Progenitor cell of endocrine pancreas (in vitro differentiated cells): ENCODE data around the gene RNF5. TPM values are rescaled to one million over a fixed set of nuclear protein-coding genes. Genes with fewer than 3 reads are reported as not detected.

Experiments used
- DNase-seq: peaks from one replicate; pipeline ENCODE4 v3.0.0; 2021; ENCODE audit warnings: low spot score; ENCODE audit not compliant: unreplicated experiment
- H3K27ac Mint-ChIP-seq: 2 replicates; pipeline ENCODE4 v1.8.0; 2021; ENCODE audit warnings: mild to moderate bottlenecking, moderate library complexity, mixed read lengths
- H3K27me3 Mint-ChIP-seq: 2 replicates; pipeline ENCODE4 v1.8.0; 2021; ENCODE audit warnings: mixed read lengths
- H3K36me3 Mint-ChIP-seq: 2 replicates; pipeline ENCODE4 v1.8.0; 2022; ENCODE audit warnings: mixed read lengths; ENCODE audit not compliant: insufficient read depth
- H3K4me1 Mint-ChIP-seq: 2 replicates; pipeline ENCODE4 v1.8.0; 2021; ENCODE audit warnings: low read depth, mixed read lengths
- H3K4me3 Mint-ChIP-seq: 2 replicates; pipeline ENCODE4 v1.8.0; 2021; ENCODE audit warnings: low read depth, mild to moderate bottlenecking, moderate library complexity, mixed read lengths
- H3K9me3 Mint-ChIP-seq: 2 replicates; pipeline ENCODE4 v1.8.0; 2021; ENCODE audit warnings: low read depth, mixed read lengths
- CTCF ChIP-seq: fragments of 200-600 bp; sonication (generic); IDR thresholded peaks from one replicate; pipeline ENCODE4 v1.5.0; 2021; ENCODE audit warnings: antibody characterized with exemption, mild to moderate bottlenecking; ENCODE audit not compliant: unreplicated experiment
- total RNA-seq: library from RNA; stranded (reverse); gene quantifications from 2 replicates; pipeline ENCODE4 v1.2.1, GENCODE V29; 2021

The RNF5 gene
- total RNA-seq, 1 donor from 2014 or later: 92.2 TPM

GRCh38 chr6:32198866-32199265, 20.7 kb downstream of the RNF5 start:
- Mint-ChIP-seq H3K36me3 (no peaks in the 10 kb centered on the region), H3K27ac (no peak overlapping the region), H3K4me1 (peaks cover 12% of the 10 kb centered on the region)

GRCh38 chr6:32200711-32201475, 22.7 kb downstream of the RNF5 start:
- TF ChIP-seq CTCF: no peak
- peaks cover 5% of the 10 kb centered on the region for H3K4me1 Mint-ChIP-seq
- peaks cover 11% of the 10 kb centered on the region for H3K27me3 Mint-ChIP-seq
- H3K4me3 Mint-ChIP-seq: no peak overlapping the region
- no peaks in the 10 kb centered on the region for H3K36me3 Mint-ChIP-seq
- H3K27ac Mint-ChIP-seq: no peak overlapping the region
- DNase-seq: no peak
- no peaks in the 10 kb centered on the region for H3K9me3 Mint-ChIP-seq

More at GRCh38 chr6:32198866-32199265, 20.7 kb downstream of the RNF5 start:
- DNase-seq: no peak
- TF ChIP-seq CTCF: no peak
- H3K9me3 Mint-ChIP-seq: no peaks in the 10 kb centered on the region
- H3K4me3 Mint-ChIP-seq: no peak overlapping the region
- peaks cover 3% of the 10 kb centered on the region for H3K27me3 Mint-ChIP-seq

GRCh38 chr6:32202186-32202585, 24.0 kb downstream of the RNF5 start:
- Mint-ChIP-seq H3K9me3 (peaks cover 7% of the 10 kb centered on the region), H3K27me3 (peaks cover 11% of the 10 kb centered on the region), H3K36me3 (no peaks in the 10 kb centered on the region), H3K4me3 (no peak overlapping the region), H3K27ac (no peak overlapping the region), H3K4me1 (no peaks in the 10 kb centered on the region)
- no peak for TF ChIP-seq CTCF
- no peak for DNase-seq

- H3K27ac Mint-ChIP-seq: no peak overlapping the region
- H3K4me3 Mint-ChIP-seq: no peak overlapping the region
- no peaks in the 10 kb centered on the region for H3K4me1 Mint-ChIP-seq
- peaks cover 7% of the 10 kb centered on the region for H3K9me3 Mint-ChIP-seq
- H3K27me3 Mint-ChIP-seq: peaks cover 11% of the 10 kb centered on the region
- DNase-seq: no peak
- no peak for TF ChIP-seq CTCF
- H3K36me3 Mint-ChIP-seq: no peaks in the 10 kb centered on the region
Observed at GRCh38 chr6:32203426-32204267, 25.4 kb downstream of the RNF5 start.

GRCh38 chr6:32204268-32204715, 26.1 kb downstream of the RNF5 start:
- Mint-ChIP-seq H3K9me3 (peaks cover 7% of the 10 kb centered on the region), H3K4me3 (no peak overlapping the region)

More at GRCh38 chr6:32204268-32204715, 26.1 kb downstream of the RNF5 start:
- Mint-ChIP-seq H3K36me3 (no peaks in the 10 kb centered on the region), H3K4me1 (no peaks in the 10 kb centered on the region), H3K27ac (no peak overlapping the region), H3K27me3 (peaks cover 11% of the 10 kb centered on the region)
- no peak for DNase-seq
- TF ChIP-seq CTCF: no peak
